Vagina (tissue), 2 donors: ENCODE data around the gene TMEM164.

Experiments used
- CTCF ChIP-seq, 3 experiments: fragments of 450-650 bp in 2 of 3; fragments of 200-600 bp in 1 of 3; sonication (generic) in 1 of 3; IDR thresholded peaks; one replicate each; pipeline ENCODE4 v1.5.1; 2017 to 2019; ENCODE audit warnings: antibody characterized with exemption in 3 of 3, mild to moderate bottlenecking in 2 of 3, moderate library complexity in 2 of 3
- POLR2A ChIP-seq, 2 donors: fragments of 450-650 bp; IDR thresholded peaks; one replicate each; pipeline ENCODE4 v1.6.1; 2017; ENCODE audit warnings: antibody characterized with exemption in 2 of 2, mild to moderate bottlenecking in 2 of 2, moderate library complexity in 2 of 2
- POLR2AphosphoS5 ChIP-seq, 2 donors: sonication (generic); formaldehyde crosslinking; IDR thresholded peaks; one replicate each; pipeline ENCODE4 v1.9.0; 2017; ENCODE audit warnings: antibody characterized with exemption in 2 of 2, mild to moderate bottlenecking in 2 of 2, low read depth in 1 of 2; ENCODE audit not compliant: insufficient read depth in 1 of 2

- TF ChIP-seq POLR2AphosphoS5 (IDR thresholded peaks at IDR 0.05; ENCODE audit: insufficient read depth in 1 of 2, low read depth in 1 of 2) (no peak), CTCF (IDR thresholded peaks at IDR 0.05) (no peak), POLR2A (IDR thresholded peaks at IDR 0.05) (no peak)
Observed at GRCh38 chrX:110116066-110116980, 113.4 kb downstream of the TMEM164 start.
